ENCODE results near the gene LEMD2.

The LEMD2 gene

DNA sequence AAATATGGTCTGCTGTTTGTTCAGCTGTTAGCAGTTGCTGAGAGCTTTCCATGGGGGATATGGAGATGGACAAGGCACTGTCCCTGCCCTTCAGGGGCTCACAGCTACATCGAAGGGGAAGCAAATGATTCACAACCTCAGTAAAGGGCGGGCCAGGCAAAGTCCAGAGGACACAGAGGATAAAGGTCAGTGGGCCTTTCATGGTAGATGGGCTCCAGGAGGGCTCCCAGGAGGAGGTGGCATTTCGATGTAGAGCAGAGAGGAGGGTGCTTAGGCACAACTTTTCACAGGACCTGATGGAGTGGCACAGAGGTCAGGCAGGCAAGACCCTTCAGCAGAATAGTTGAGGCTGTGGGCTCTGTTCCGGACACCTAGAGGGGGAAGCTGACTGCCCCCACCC is 30.1 kb upstream of the LEMD2 start:
- DNase-seq (ENCODE audit: low read depth) = no peak

- no peak for DNase-seq (ENCODE audit: low read depth)
Observed at GRCh38 chr6:33818293-33818692, 29.4 kb upstream of the LEMD2 start.

GRCh38 chr6:33817489-33817888 is 28.6 kb upstream of the LEMD2 start:
- DNase-seq (ENCODE audit: low read depth) = no peak

- no peak for DNase-seq (ENCODE audit: low read depth)
Observed at GRCh38 chr6:33816911-33817310, 28.0 kb upstream of the LEMD2 start.

DNA sequence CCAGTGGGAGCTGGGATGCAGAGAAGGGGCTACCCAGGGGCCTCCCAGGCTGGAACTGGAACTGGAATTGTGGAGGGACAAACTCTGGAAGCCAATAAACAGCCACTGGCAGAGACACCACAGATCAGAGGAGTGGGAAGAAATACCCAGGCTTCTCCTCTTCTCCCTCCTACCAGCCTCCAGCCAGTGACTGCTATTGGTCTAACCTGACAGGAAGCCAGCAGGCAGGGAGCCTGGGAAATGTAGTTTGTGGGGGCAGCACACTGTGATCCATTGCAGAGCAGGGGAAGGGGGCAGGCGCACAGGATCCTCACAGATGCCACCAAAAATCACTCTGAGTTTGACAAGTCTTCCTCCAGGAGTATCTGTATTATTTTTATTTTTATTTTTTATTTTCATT is 26.9 kb upstream of the LEMD2 start:
- DNase-seq (ENCODE audit: low read depth) = peak; percentile 43

DNA sequence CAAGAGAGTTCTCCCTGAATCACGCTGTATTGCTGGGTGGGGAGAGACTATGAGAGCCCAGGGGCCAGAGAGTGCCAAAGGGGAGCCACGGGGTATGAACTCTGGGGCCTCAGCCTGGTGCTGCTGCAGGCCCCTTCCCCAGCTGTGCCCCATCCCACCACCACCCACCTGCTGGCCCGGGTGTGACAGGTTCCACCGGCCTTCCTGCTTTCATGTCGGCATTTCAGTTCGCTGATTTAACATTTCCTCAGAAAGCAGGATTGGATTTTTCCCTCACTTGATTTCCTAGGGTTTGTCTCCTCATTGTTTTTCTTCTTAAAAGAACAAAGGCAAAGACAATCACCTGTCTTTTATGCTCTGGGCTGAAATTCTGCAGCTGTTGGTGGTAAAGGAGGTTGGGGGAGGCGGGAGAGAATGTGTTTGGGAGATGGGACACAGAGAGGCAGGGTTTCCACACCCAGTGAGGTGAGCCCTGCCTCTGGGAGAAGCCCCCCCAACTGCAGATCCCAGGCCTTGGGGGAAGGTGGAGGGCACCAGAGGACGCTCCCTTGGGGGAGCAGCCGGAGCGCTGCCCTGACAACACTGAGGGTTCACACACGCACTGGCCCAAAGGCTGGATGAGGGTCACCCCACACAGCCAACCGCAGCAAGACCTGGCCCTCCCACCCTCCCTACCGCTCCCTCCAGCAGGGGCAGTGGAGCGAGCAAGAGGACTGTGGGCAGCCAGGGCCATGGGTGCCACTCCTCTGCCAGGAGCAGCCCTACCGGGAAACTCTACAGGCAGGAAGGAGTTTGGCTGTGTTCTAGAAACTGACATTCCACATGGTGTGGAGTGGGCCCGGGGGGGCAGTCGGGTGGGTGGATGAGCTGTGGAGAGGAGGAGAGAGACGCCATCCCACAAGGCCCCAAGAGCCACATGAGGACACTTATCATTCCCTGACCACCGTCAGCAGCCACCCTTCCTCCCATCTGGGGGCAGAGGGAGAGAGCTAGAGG is 25.4 kb upstream of the LEMD2 start:
- no peak for DNase-seq (ENCODE audit: low read depth)

GRCh38 chr6:33813246-33813904 is 24.4 kb upstream of the LEMD2 start:
- no peak for DNase-seq (ENCODE audit: low read depth)

- DNase-seq (ENCODE audit: low read depth) = peak; percentile 65
Observed at GRCh38 chr6:33812669-33813068, 23.7 kb upstream of the LEMD2 start.

DNA sequence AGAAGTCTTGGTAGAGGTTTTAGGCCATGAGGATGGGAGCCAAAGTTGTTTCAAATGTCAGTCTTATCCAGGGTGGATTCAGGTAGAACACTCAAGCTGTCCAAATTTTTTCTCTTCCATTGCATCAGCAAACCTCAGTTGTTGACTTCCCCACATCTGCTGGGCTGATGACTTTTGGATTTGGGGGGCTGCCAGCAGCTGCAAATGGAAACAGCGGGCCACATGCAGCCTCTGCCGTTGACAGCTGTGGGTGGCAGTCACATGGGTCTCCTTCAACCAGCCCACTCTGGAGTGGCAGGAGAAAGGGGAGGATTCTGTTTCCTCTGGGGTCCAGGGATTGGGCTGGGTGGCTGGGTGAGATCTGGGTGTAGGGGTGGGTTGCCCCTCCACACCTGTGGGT is 20.7 kb upstream of the LEMD2 start:
- no peak for DNase-seq (ENCODE audit: low read depth)

DNA sequence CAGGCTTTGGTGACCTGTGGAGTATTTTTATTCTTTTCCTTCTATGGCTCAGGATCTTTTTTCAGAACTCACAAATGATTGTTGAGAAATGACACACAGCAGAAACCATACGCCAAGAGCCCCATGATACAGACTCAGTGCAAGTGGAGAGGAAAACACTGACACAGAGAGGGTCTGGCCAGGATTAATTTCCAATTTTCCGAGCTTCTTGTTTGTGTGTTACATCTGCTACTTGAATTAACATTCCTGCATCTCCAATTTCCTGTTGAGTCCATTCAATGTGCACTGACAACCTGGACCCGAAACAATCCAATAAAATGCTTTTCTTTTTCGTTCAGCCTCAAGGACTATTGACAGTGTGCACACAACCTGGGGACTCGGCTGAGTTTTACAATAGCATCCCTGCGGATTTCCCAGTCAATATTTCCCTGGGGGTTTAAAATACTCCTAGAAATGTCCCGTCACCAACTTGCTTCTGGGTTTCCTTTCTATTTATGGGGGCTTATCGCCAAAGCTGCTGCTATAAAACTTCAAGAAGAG is 19.8 kb upstream of the LEMD2 start:
- DNase-seq (ENCODE audit: low read depth) = no peak

DNA sequence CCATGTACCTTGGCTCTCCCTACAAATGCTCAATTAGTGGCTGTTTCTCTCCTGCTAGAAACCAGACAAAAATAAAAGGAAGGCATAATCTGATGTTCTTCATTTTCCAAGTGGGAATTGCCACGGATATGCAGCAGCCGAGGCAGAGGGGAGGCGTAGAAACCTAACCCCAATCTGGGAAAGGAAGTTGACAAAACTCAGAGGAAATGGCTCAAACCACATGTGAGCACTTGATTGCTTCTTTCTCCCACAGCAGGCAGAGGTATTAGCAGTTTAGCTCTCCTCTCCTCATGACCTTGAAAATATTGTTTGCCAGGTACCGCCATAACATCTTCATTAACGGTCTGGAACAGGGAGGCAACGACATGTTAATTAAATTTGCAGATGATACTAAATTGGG is 18.7 kb upstream of the LEMD2 start:
- DNase-seq (ENCODE audit: low read depth) = no peak

- DNase-seq (ENCODE audit: low read depth) = no peak
Observed at GRCh38 chr6:33806841-33807240, 17.9 kb upstream of the LEMD2 start.

DNA sequence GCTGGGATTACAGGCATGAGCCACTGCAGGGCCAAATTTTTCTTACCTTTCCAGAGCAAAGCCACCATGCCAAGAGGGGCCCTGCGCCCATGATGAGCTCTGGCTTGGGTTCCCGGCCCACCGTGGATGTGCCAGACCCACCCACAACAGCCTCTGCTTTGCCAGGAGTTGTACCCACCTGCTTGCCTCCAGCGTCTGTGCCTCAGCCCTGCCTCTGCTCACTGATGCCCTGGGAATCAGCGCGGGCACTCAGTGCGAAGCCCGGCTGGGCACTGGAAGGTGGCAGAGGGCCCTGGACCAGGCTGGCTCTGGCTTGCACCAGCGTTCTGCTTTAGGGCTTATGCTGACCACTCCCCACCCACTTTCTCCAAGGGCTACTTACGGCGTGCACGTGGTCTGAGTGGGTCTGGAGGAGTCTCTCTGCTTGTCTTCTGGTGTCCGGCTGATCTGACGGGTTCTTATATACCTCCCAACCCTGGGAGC is 14.7 kb upstream of the LEMD2 start, which contains the start of gene MLN:
MLN (minus strand) TSS at position 433 of the 483 bp plus-strand sequence. CDS start 2,840 bp downstream, outside the sequence.
- DNase-seq (ENCODE audit: low read depth) = no peak

GRCh38 chr6:33802186-33802958 is 13.4 kb upstream of the LEMD2 start:
- DNase-seq (ENCODE audit: low read depth) = no peak

GRCh38 chr6:33801611-33802010 is 12.7 kb upstream of the LEMD2 start:
- no peak for DNase-seq (ENCODE audit: low read depth)

- DNase-seq (ENCODE audit: low read depth) = no peak
Observed at GRCh38 chr6:33800248-33800969, 11.5 kb upstream of the LEMD2 start.

- DNase-seq (ENCODE audit: low read depth) = no peak
Observed at GRCh38 chr6:33799454-33800113, 10.7 kb upstream of the LEMD2 start.

GRCh38 chr6:33798343-33798848 is 9.5 kb upstream of the LEMD2 start:
- DNase-seq (ENCODE audit: low read depth) = no peak

GRCh38 chr6:33797626-33798342 is 8.9 kb upstream of the LEMD2 start:
- DNase-seq (ENCODE audit: low read depth) = no peak
